HEK293 (cell line): ENCODE results near the gene GPER1.

ENCODE experiments used
- CTCF ChIA-PET: fragments of 350-600 bp; formaldehyde crosslinking; extraction: SDS; loops from one replicate; lab custom pipeline; 2021; ENCODE audit warnings: antibody characterized with exemption; lab: Yijun Ruan, JAX
- POLR2A ChIA-PET: fragments of 300-600 bp; formaldehyde crosslinking; extraction: SDS; loops from one replicate; lab custom pipeline; 2020; ENCODE audit warnings: antibody characterized with exemption, inconsistent platforms; lab: Yijun Ruan, JAX
- H3K27ac ChIP-seq: fragments of 200-500 bp; sonication (Bioruptor generic); 2 replicates; pipeline ENCODE4 v1.5.1; 2014; ENCODE audit warnings: low read depth, low read length, control low read depth, inconsistent platforms; ENCODE audit errors: extremely low read depth
- H3K36me3 ChIP-seq, 2 experiments: fragments of 200-500 bp in 1 of 2; sonication (Bioruptor generic) in 1 of 2; 1 replicate in 1 of 2; 2 replicates in 1 of 2; pipeline ENCODE4 v1.5.1; 2014 to 2017; ENCODE audit warnings: inconsistent platforms in 2 of 2, low read length in 2 of 2; ENCODE audit not compliant: control insufficient read depth in 2 of 2, insufficient read depth in 1 of 2
- H3K4me1 ChIP-seq: fragments of 200-500 bp; sonication (Bioruptor generic); 2 replicates; pipeline ENCODE4 v1.5.1; 2014; ENCODE audit warnings: mild to moderate bottlenecking, low read length, inconsistent platforms; ENCODE audit not compliant: control insufficient read depth, insufficient read depth
- H3K4me3 ChIP-seq: 2 replicates; pipeline ENCODE4 v1.5.1; 2011; ENCODE audit warnings: low read depth, mild to moderate bottlenecking, control low read depth, low read length, moderate library complexity
- H3K9me3 ChIP-seq: fragments of 200-500 bp; sonication (Bioruptor generic); 2 replicates; pipeline ENCODE4 v1.5.1; 2014; ENCODE audit warnings: low read depth, low read length, inconsistent platforms; ENCODE audit not compliant: control insufficient read depth, insufficient read depth
- EGR2 ChIP-seq: fragments of 450-650 bp; formaldehyde crosslinking; IDR thresholded peaks from 2 replicates; pipeline ENCODE4 v1.5.1; 2016; ENCODE audit warnings: low read depth, missing biosample characterization, missing genetic modification characterization
- HOXC10 ChIP-seq: sonication (generic); formaldehyde crosslinking; IDR thresholded peaks from 2 replicates; pipeline ENCODE4 v1.8.1; 2023; ENCODE audit warnings: mild to moderate bottlenecking, missing genetic modification reagents
- KLF10 ChIP-seq: fragments of 450-650 bp; IDR thresholded peaks from 2 replicates; pipeline ENCODE4 v1.5.1; 2018; ENCODE audit warnings: missing biosample characterization, mild to moderate bottlenecking, missing genetic modification characterization
- REPIN1 ChIP-seq: fragments of 450-650 bp; formaldehyde crosslinking; IDR thresholded peaks from 2 replicates; pipeline ENCODE4 v1.5.1; 2017; ENCODE audit warnings: missing biosample characterization, missing genetic modification characterization, low read depth
- YY2 ChIP-seq: fragments of 450-650 bp; formaldehyde crosslinking; IDR thresholded peaks from 2 replicates; pipeline ENCODE4 v1.5.1; 2016; ENCODE audit warnings: missing biosample characterization, missing genetic modification characterization
- ZBTB26 ChIP-seq: fragments of 450-650 bp; formaldehyde crosslinking; optimal IDR thresholded peaks from 2 replicates; pipeline ENCODE3; 2016; ENCODE audit warnings: missing biosample characterization, mild to moderate bottlenecking, missing genetic modification characterization
- ZFP41 ChIP-seq: fragments of 450-650 bp; formaldehyde crosslinking; IDR thresholded peaks from 2 replicates; pipeline ENCODE4 v1.5.1; 2016; ENCODE audit warnings: missing biosample characterization, missing genetic modification characterization, borderline replicate concordance
- ZNF223 ChIP-seq: fragments of 450-650 bp; formaldehyde crosslinking; IDR thresholded peaks from 2 replicates; pipeline ENCODE4 v1.5.1; 2016; ENCODE audit warnings: missing biosample characterization, missing genetic modification characterization
- ZNF239 ChIP-seq: fragments of 450-650 bp; formaldehyde crosslinking; IDR thresholded peaks from 2 replicates; pipeline ENCODE4 v1.5.1; 2016; ENCODE audit warnings: missing biosample characterization, missing genetic modification characterization
- ZNF274 ChIP-seq, 2 experiments: fragments of 200-500 bp in 1 of 2; fragments of 450-650 bp in 1 of 2; sonication (Bioruptor generic) in 1 of 2; formaldehyde crosslinking in 1 of 2; IDR thresholded peaks; 2 replicates each; pipeline versions ENCODE4 v1.5.1 to v1.6.1; 2014 to 2016; ENCODE audit warnings: borderline replicate concordance in 1 of 2, inconsistent platforms in 1 of 2, low read length in 1 of 2, missing biosample characterization in 1 of 2, missing genetic modification characterization in 1 of 2
- ZNF280D ChIP-seq: fragments of 450-650 bp; formaldehyde crosslinking; IDR thresholded peaks from 2 replicates; pipeline ENCODE4 v1.5.1; 2016; ENCODE audit warnings: missing biosample characterization, missing genetic modification characterization
- ZNF302 ChIP-seq: fragments of 450-650 bp; formaldehyde crosslinking; IDR thresholded peaks from 2 replicates; pipeline ENCODE4 v1.5.1; 2016; ENCODE audit warnings: missing biosample characterization, missing genetic modification characterization, low read depth
- ZNF341 ChIP-seq: fragments of 450-650 bp; formaldehyde crosslinking; IDR thresholded peaks from 2 replicates; pipeline ENCODE4; 2016; ENCODE audit warnings: low read depth, missing biosample characterization, missing genetic modification characterization
- ZNF423 ChIP-seq: fragments of 450-650 bp; formaldehyde crosslinking; IDR thresholded peaks from 2 replicates; pipeline ENCODE4 v1.5.1; 2016; ENCODE audit warnings: missing biosample characterization, missing genetic modification characterization
- ZNF544 ChIP-seq: fragments of 450-650 bp; formaldehyde crosslinking; IDR thresholded peaks from 2 replicates; pipeline ENCODE4 v1.5.0; 2017; ENCODE audit warnings: missing biosample characterization, missing genetic modification characterization
- ZNF549 ChIP-seq: fragments of 450-650 bp; IDR thresholded peaks from 2 replicates; pipeline ENCODE4 v1.5.1; 2018; ENCODE audit warnings: missing biosample characterization, missing genetic modification characterization, mild to moderate bottlenecking, inconsistent platforms, moderate library complexity
- ZNF670 ChIP-seq: fragments of 450-650 bp; formaldehyde crosslinking; IDR thresholded peaks from 2 replicates; pipeline ENCODE4 v1.5.1; 2016; ENCODE audit warnings: missing biosample characterization, missing genetic modification characterization, low read depth
- ZNF792 ChIP-seq: fragments of 450-650 bp; formaldehyde crosslinking; IDR thresholded peaks from 2 replicates; pipeline ENCODE4 v1.5.1; 2016; ENCODE audit warnings: missing biosample characterization, missing genetic modification characterization
- TF ChIP-seq, protein P1 (sequence below): fragments of 450-650 bp; formaldehyde crosslinking; IDR thresholded peaks from 2 replicates; pipeline ENCODE4 v1.5.1; 2017; ENCODE audit warnings: missing biosample characterization, missing genetic modification characterization
- TF ChIP-seq, protein P2 (sequence below): fragments of 450-650 bp; formaldehyde crosslinking; IDR thresholded peaks from 2 replicates; pipeline ENCODE4 v1.5.1; 2016; ENCODE audit warnings: missing biosample characterization, missing genetic modification characterization, low read depth

The GPER1 gene

DNA sequence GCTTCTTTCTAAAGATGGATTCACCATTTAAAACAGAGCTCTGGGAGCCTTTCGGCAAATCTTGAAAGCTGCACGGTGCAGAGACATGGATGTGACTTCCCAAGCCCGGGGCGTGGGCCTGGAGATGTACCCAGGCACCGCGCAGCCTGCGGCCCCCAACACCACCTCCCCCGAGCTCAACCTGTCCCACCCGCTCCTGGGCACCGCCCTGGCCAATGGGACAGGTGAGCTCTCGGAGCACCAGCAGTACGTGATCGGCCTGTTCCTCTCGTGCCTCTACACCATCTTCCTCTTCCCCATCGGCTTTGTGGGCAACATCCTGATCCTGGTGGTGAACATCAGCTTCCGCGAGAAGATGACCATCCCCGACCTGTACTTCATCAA, 3.7 kb downstream of the GPER1 start:
- H3K4me3 ChIP-seq = no peak overlapping the region
- peaks cover 0 to 5% of the 10 kb centered on the region in 2 experiments; a peak in 1 of 3 replicates for H3K36me3 ChIP-seq
- POLR2A ChIA-PET = no interaction called here
- TF ChIP-seq REPIN1 (tag by site-specific recombination) (no peak), ZNF549 (no peak), ZNF423 (tag by site-specific recombination) (no peak), ZNF544 (no peak), ZNF670 (tag by site-specific recombination) (no peak), ZNF239 (no peak), ZFP41 (tag by site-specific recombination) (no peak), ZNF792 (no peak), YY2 (tag by site-specific recombination) (no peak), ZNF274 (IDR thresholded peaks at IDR 0.05; ENCODE audit: low read length) (no peak), ZNF274 (tag by site-specific recombination; IDR thresholded peaks at IDR 0.05; ENCODE audit: borderline replicate concordance) (no peak), ZNF223 (no peak), ZNF341 (tag by site-specific recombination) (no peak), EGR2 (tag by site-specific recombination) (no peak), ZNF302 (no peak), ZBTB26 (tag by site-specific recombination) (no peak), HOXC10 (CRISPR knock-in tag) (no peak)
- TF ChIP-seq, protein P1, sequence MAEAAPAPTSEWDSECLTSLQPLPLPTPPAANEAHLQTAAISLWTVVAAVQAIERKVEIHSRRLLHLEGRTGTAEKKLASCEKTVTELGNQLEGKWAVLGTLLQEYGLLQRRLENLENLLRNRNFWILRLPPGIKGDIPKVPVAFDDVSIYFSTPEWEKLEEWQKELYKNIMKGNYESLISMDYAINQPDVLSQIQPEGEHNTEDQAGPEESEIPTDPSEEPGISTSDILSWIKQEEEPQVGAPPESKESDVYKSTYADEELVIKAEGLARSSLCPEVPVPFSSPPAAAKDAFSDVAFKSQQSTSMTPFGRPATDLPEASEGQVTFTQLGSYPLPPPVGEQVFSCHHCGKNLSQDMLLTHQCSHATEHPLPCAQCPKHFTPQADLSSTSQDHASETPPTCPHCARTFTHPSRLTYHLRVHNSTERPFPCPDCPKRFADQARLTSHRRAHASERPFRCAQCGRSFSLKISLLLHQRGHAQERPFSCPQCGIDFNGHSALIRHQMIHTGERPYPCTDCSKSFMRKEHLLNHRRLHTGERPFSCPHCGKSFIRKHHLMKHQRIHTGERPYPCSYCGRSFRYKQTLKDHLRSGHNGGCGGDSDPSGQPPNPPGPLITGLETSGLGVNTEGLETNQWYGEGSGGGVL (tag by site-specific recombination) = no peak
- TF ChIP-seq, protein P2, sequence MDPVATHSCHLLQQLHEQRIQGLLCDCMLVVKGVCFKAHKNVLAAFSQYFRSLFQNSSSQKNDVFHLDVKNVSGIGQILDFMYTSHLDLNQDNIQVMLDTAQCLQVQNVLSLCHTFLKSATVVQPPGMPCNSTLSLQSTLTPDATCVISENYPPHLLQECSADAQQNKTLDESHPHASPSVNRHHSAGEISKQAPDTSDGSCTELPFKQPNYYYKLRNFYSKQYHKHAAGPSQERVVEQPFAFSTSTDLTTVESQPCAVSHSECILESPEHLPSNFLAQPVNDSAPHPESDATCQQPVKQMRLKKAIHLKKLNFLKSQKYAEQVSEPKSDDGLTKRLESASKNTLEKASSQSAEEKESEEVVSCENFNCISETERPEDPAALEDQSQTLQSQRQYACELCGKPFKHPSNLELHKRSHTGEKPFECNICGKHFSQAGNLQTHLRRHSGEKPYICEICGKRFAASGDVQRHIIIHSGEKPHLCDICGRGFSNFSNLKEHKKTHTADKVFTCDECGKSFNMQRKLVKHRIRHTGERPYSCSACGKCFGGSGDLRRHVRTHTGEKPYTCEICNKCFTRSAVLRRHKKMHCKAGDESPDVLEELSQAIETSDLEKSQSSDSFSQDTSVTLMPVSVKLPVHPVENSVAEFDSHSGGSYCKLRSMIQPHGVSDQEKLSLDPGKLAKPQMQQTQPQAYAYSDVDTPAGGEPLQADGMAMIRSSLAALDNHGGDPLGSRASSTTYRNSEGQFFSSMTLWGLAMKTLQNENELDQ (tag by site-specific recombination) = no peak
- TF ChIP-seq, all 188 proteins: peak for 0
- Histone ChIP-seq H3K27ac (no peak overlapping the region), H3K4me1 (peaks cover 13% of the 10 kb centered on the region), H3K9me3 (no peaks in the 10 kb centered on the region)
- CTCF ChIA-PET = interaction anchor here (0.7 kb wide), 1 partner anchor 96 kb away, joined by 3 read pairs; no protein-coding TSS in a partner anchor

DNA sequence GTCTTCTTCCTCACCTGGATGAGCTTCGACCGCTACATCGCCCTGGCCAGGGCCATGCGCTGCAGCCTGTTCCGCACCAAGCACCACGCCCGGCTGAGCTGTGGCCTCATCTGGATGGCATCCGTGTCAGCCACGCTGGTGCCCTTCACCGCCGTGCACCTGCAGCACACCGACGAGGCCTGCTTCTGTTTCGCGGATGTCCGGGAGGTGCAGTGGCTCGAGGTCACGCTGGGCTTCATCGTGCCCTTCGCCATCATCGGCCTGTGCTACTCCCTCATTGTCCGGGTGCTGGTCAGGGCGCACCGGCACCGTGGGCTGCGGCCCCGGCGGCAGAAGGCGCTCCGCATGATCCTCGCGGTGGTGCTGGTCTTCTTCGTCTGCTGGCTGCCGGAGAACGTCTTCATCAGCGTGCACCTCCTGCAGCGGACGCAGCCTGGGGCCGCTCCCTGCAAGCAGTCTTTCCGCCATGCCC, 4.3 kb downstream of the GPER1 start:
- no peak overlapping the region for H3K4me3 ChIP-seq
- H3K9me3 ChIP-seq = no peaks in the 10 kb centered on the region
- POLR2A ChIA-PET = no interaction called here
- H3K27ac ChIP-seq = no peak overlapping the region
- no peak for TF ChIP-seq ZNF280D (tag by site-specific recombination)
- TF ChIP-seq KLF10 (tag by site-specific recombination) = no peak
- TF ChIP-seq, all 188 proteins: peak for 0
- Histone ChIP-seq H3K4me1 (peaks cover 10% of the 10 kb centered on the region; the same call in 1 of the 2 replicates), H3K36me3 (peaks cover 0 to 5% of the 10 kb centered on the region in 2 experiments; a peak in 1 of 3 replicates)
- CTCF ChIA-PET = interaction anchor here (0.6 kb wide), 1 partner anchor 99 kb away, joined by 3 read pairs; no protein-coding TSS in a partner anchor
